Uterus (tissue), 2 donors: ENCODE data around the gene FRMD4B.

Experiments used
- POLR2A ChIP-seq, 2 donors: fragments of 450-650 bp; IDR thresholded peaks; one replicate each; pipeline ENCODE4 v1.6.1; 2016; ENCODE audit warnings: antibody characterized with exemption in 2 of 2, mild to moderate bottlenecking in 1 of 2, moderate library complexity in 1 of 2
- TF ChIP-seq, protein P1 (sequence below), 4 experiments: fragments of 200-600 bp in 2 of 4; fragments of 450-650 bp in 2 of 4; sonication (generic) in 2 of 4; IDR thresholded peaks; one replicate each; pipeline ENCODE4 v1.5.1; 2016 to 2019; ENCODE audit warnings: antibody characterized with exemption in 4 of 4, mild to moderate bottlenecking in 2 of 4, moderate library complexity in 1 of 4

DNA sequence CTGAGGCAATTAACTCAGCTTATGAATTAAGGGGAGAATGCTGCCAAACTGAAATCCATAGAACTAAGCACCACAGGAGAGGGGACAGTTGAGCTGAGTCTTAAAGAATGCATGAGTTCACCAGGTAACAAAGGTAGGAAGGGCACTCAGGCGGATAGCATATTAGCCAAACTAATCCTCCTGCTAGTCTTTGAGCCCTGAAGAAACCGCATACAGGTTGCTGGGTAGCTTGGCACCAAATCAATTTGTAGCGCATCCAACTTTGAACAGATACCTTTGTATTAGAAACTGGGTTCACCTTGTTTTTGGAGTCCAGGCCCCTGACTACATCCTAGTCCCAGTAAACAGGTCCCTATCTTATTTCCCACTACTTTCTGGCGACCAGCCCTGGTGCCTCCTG is 93.7 kb downstream of the FRMD4B start:
- TF ChIP-seq, protein P1, sequence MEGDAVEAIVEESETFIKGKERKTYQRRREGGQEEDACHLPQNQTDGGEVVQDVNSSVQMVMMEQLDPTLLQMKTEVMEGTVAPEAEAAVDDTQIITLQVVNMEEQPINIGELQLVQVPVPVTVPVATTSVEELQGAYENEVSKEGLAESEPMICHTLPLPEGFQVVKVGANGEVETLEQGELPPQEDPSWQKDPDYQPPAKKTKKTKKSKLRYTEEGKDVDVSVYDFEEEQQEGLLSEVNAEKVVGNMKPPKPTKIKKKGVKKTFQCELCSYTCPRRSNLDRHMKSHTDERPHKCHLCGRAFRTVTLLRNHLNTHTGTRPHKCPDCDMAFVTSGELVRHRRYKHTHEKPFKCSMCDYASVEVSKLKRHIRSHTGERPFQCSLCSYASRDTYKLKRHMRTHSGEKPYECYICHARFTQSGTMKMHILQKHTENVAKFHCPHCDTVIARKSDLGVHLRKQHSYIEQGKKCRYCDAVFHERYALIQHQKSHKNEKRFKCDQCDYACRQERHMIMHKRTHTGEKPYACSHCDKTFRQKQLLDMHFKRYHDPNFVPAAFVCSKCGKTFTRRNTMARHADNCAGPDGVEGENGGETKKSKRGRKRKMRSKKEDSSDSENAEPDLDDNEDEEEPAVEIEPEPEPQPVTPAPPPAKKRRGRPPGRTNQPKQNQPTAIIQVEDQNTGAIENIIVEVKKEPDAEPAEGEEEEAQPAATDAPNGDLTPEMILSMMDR (IDR thresholded peaks at IDR 0.05) = no peak
- no peak for TF ChIP-seq POLR2A (IDR thresholded peaks at IDR 0.05)
